A673 (cell line): ENCODE measurements around the gene DUOXA1.

Experiments used
- CTCF ChIP-seq: fragments of 300-800, 200-600 bp; sonication (generic); conservative IDR thresholded peaks from 2 replicates; pipeline ENCODE4 v1.5.1; 2017; ENCODE audit warnings: low read depth, mild to moderate bottlenecking, antibody characterized with exemption, low read length, moderate library complexity, mixed read lengths
- EZH2 ChIP-seq: fragments of 200-600 bp; sonication (generic); IDR thresholded peaks from 2 replicates; pipeline ENCODE4 v1.6.1; 2017; ENCODE audit warnings: borderline replicate concordance, low read depth, mild to moderate bottlenecking, mixed read lengths, antibody characterized with exemption, low read length; ENCODE audit not compliant: poor library complexity, severe bottlenecking

- TF ChIP-seq EZH2, result no peak
- TF ChIP-seq CTCF, result no peak
Observed at GRCh38 chr15:45134046-45134445, 4.4 kb upstream of the DUOXA1 start.
